Peyer's patch (tissue), 4 donors: ENCODE results near the gene GRIA4.

Source experiments
- POLR2A ChIP-seq, 2 donors: fragments of 450-650 bp; IDR thresholded peaks; one replicate each; pipeline ENCODE4 v1.5.1; 2017; ENCODE audit warnings: antibody characterized with exemption in 2 of 2, mild to moderate bottlenecking in 2 of 2, moderate library complexity in 2 of 2
- TF ChIP-seq, protein P1 (sequence below), 6 experiments: fragments of 450-650 bp in 4 of 6; fragments of 200-600 bp in 2 of 6; sonication (generic) in 1 of 6; IDR thresholded peaks; one replicate each; pipeline ENCODE4 v1.5.1; 2017 to 2019; ENCODE audit warnings: antibody characterized with exemption in 6 of 6, mild to moderate bottlenecking in 3 of 6, moderate library complexity in 1 of 6

DNA sequence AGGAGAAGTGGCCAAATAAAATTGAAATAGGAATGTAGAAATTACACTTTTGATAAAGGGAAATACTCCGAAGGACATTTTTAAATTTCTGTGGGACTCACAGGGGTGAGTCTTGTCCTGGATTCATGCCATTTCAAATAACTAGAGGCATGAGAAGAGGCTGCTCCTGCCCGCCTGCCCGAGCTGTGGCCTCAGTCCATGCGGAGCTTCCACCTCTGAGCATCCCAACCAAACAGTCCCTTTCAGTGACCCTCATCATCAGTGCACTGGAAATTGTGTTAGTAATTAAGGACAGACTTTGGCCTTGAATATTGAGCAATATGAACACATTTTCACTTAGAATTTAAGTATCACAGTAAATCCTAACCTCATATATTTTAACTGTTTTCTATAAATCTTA, 25.6 kb downstream of the GRIA4 start:
- TF ChIP-seq, protein P1, sequence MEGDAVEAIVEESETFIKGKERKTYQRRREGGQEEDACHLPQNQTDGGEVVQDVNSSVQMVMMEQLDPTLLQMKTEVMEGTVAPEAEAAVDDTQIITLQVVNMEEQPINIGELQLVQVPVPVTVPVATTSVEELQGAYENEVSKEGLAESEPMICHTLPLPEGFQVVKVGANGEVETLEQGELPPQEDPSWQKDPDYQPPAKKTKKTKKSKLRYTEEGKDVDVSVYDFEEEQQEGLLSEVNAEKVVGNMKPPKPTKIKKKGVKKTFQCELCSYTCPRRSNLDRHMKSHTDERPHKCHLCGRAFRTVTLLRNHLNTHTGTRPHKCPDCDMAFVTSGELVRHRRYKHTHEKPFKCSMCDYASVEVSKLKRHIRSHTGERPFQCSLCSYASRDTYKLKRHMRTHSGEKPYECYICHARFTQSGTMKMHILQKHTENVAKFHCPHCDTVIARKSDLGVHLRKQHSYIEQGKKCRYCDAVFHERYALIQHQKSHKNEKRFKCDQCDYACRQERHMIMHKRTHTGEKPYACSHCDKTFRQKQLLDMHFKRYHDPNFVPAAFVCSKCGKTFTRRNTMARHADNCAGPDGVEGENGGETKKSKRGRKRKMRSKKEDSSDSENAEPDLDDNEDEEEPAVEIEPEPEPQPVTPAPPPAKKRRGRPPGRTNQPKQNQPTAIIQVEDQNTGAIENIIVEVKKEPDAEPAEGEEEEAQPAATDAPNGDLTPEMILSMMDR (IDR thresholded peaks at IDR 0.05) = no peak
- TF ChIP-seq POLR2A (IDR thresholded peaks at IDR 0.05) = no peak
